ENCODE data around the gene COMMD3. TPM values are rescaled to one million over a fixed set of nuclear protein-coding genes. Genes with fewer than 3 reads are reported as not detected.

The COMMD3 gene
- total RNA-seq, 1 donor from 2014 or later, result 92.4 TPM

DNA sequence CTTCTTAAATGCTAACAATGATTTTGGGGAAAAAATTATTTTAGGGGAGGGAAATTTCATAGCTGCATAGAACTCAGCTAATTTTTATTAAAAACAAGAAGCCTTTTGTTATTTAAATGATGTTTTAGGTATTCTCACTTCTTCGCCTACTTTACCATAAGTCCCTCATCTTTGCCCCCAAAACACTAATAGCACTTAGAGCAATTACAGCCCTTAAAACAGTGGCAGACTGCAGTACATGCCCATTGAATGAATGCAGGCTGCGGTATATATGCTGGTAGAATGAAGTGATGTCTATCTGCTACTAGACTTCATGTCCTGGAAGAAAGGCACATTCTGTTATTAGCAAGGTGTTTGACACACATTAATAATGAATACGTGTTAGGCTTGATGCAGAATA, 26.2 kb downstream of the COMMD3 start:
- peaks cover 54% of the 10 kb centered on the region for H3K27me3 ChIP-seq (ENCODE audit: control insufficient read depth, insufficient read depth, low read length)
- DNase-seq (ENCODE audit: low read depth), result no peak
- TF ChIP-seq, protein P1, sequence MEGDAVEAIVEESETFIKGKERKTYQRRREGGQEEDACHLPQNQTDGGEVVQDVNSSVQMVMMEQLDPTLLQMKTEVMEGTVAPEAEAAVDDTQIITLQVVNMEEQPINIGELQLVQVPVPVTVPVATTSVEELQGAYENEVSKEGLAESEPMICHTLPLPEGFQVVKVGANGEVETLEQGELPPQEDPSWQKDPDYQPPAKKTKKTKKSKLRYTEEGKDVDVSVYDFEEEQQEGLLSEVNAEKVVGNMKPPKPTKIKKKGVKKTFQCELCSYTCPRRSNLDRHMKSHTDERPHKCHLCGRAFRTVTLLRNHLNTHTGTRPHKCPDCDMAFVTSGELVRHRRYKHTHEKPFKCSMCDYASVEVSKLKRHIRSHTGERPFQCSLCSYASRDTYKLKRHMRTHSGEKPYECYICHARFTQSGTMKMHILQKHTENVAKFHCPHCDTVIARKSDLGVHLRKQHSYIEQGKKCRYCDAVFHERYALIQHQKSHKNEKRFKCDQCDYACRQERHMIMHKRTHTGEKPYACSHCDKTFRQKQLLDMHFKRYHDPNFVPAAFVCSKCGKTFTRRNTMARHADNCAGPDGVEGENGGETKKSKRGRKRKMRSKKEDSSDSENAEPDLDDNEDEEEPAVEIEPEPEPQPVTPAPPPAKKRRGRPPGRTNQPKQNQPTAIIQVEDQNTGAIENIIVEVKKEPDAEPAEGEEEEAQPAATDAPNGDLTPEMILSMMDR (IDR thresholded peaks at IDR 0.05; ENCODE audit: insufficient read depth, low read length, poor library complexity, severe bottlenecking), result no peak
- H3K4me3 ChIP-seq (ENCODE audit: low read depth, low read length), result no peak overlapping the region
- H3K36me3 ChIP-seq (ENCODE audit: control insufficient read depth, insufficient read depth, low read length), result no peaks in the 10 kb centered on the region

DNA sequence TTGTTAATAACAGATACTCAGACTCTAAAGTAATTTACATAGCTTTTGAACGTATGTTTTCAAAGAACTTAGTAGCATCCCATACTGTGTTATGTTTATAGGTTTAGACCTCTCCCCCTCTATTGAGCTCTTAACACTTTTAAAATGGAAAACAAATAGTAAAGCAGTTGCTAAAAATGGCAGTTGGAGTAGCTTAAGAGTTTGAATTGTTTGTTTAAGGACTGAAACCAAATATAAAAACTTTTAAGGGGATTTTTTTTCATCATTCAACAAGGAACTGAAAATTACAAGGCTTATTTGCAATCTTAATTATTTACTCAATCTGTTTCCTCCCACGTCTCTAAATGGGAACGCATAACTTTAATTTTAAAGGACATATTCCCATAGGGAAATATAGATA, 27.5 kb downstream of the COMMD3 start:
- peaks cover 45% of the 10 kb centered on the region for H3K27me3 ChIP-seq (ENCODE audit: control insufficient read depth, insufficient read depth, low read length)
- no peak overlapping the region for H3K4me3 ChIP-seq (ENCODE audit: low read depth, low read length)
- TF ChIP-seq, protein P1 (IDR thresholded peaks at IDR 0.05; ENCODE audit: insufficient read depth, low read length, poor library complexity, severe bottlenecking), result no peak
- DNase-seq (ENCODE audit: low read depth), result no peak
- H3K36me3 ChIP-seq (ENCODE audit: control insufficient read depth, insufficient read depth, low read length), result no peaks in the 10 kb centered on the region

DNA sequence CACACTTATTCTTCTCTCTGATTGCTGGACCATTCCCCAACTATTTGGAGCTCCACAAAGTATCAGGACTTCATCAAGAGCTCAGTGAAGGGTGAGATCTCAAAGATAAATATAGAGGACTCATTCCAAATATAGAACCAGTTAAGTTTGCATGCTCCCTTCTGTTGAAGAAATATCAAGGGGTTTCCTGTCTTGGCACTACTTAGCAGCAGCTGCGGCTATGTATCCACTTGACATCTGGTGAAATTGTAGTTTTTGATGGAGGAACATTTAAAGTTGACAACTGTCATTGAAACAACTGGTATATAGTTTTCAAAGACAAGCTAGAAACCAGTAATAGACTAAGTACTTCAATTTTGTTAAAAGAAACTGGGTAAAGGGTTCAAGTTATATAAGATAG, 28.1 kb downstream of the COMMD3 start:
- H3K4me3 ChIP-seq (ENCODE audit: low read depth, low read length), result no peak overlapping the region
- peaks cover 42% of the 10 kb centered on the region for H3K27me3 ChIP-seq (ENCODE audit: control insufficient read depth, insufficient read depth, low read length)
- no peak for DNase-seq (ENCODE audit: low read depth)
- TF ChIP-seq, protein P1 (IDR thresholded peaks at IDR 0.05; ENCODE audit: insufficient read depth, low read length, poor library complexity, severe bottlenecking), result no peak
- H3K36me3 ChIP-seq (ENCODE audit: control insufficient read depth, insufficient read depth, low read length), result no peaks in the 10 kb centered on the region

DNA sequence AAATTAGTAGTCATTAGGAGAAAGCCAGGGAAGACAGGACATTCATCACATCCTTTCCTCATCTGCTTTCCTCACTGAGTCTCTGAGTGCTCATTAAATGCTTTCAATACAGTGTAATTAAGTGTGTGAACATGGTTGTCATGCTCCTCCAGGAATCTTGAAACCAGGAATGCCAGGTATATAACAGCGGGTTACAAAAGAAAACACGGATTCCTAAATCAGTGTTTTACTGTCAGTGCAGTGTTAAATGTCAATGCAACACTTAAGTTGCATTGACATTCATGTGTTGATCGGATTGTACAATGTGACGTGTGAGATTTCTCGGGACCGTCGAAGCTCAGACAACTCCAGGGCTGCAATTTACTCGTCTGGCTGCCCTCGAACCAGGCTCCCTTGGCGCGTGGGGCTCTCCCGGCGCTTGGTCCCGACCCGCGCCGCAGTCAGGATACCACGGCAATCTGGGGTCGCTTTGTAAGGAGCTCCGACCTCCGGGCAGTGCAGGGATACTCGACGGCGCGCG, 28.7 kb downstream of the COMMD3 start:
- TF ChIP-seq, protein P1 (IDR thresholded peaks at IDR 0.05; ENCODE audit: insufficient read depth, low read length, poor library complexity, severe bottlenecking), result no peak
- Histone ChIP-seq H3K4me3 (ENCODE audit: low read depth, low read length) (peak overlapping the region; percentile 38), H3K27me3 (ENCODE audit: control insufficient read depth, insufficient read depth, low read length) (peaks cover 42% of the 10 kb centered on the region), H3K36me3 (ENCODE audit: control insufficient read depth, insufficient read depth, low read length) (no peaks in the 10 kb centered on the region)
- DNase-seq (ENCODE audit: low read depth), result no peak

DNA sequence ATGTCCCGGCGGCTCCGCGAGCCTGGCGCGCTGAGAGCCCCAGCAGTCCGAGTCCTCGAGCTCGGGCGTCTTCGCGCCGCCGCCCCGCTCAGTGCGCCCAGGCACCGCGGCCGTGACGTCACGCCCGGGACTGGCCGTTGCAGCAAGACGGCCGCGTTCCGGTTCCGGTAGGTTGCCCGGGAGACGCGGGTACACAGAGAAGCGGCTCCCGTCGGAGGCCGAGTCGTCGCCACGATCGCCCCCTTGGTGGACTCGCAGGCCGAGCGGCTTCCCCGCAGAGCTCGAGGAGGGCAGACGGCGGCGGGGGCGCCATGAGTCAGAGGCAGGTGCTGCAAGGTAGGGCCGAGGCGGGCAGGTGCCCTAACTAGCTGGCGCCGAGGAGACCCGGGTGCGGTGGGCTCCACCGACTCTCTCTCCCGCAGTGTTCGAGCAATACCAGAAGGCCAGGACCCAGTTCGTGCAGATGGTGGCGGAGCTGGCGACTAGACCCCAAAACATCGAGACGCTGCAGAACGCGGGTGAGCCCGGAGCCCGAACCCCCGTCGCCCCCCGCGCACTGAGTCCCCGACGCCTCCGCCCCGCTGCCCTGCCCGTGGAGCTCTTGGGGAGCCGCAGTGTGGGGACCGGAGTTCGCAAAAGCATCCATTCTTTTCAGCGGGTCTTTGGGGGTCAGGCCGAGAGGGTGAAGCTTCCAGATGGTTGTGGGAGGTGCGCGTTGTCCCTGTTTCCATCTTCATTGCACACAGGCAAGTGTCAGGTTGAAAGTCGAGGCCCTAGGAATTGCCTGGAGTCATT, 29.3 kb downstream of the COMMD3 start, which contains the start of gene SPAG6:
SPAG6 (plus strand) TSS at position 196 of the 795 bp plus-strand sequence; CDS start at position 312, 116 bp downstream.
- no peaks in the 10 kb centered on the region for H3K36me3 ChIP-seq (ENCODE audit: control insufficient read depth, insufficient read depth, low read length)
- H3K4me3 ChIP-seq (ENCODE audit: low read depth, low read length), result peak within 1 kb of the TSS; percentile 38
- H3K27me3 ChIP-seq (ENCODE audit: control insufficient read depth, insufficient read depth, low read length), result peaks cover 42% of the 10 kb centered on the region
- TF ChIP-seq, protein P1 (IDR thresholded peaks at IDR 0.05; ENCODE audit: insufficient read depth, low read length, poor library complexity, severe bottlenecking), result no peak
- no peak for DNase-seq (ENCODE audit: low read depth)

Data from kidney epithelial cell (primary cell).